Keratinocyte (primary cell): ENCODE results near the gene GPR153.

Experiments used
- CTCF ChIP-seq, 3 experiments: IDR thresholded peaks in 1 of 3; conservative IDR thresholded peaks in 1 of 3; optimal IDR thresholded peaks in 1 of 3; 2 replicates in 2 of 3; 3 replicates in 1 of 3; pipeline versions ENCODE3 to v1.5.1; 2011; ENCODE audit warnings: low read length in 3 of 3, mild to moderate bottlenecking in 3 of 3, moderate library complexity in 2 of 3, control low read depth in 1 of 3, inconsistent platforms in 1 of 3; ENCODE audit not compliant: insufficient read depth in 2 of 3; ENCODE audit errors: extremely low read depth in 1 of 3
- EZH2 ChIP-seq: IDR thresholded peaks from one replicate; pipeline ENCODE4 v1.6.1; 2012; ENCODE audit warnings: inconsistent platforms, mild to moderate bottlenecking, low read length, moderate library complexity

- TF ChIP-seq CTCF (optimal IDR thresholded peaks at IDR 0.05 in 1 of 3, IDR thresholded peaks at IDR 0.05 in 1 of 3, conservative IDR thresholded peaks at IDR 0.05 in 1 of 3; ENCODE audit: extremely low read depth in 1 of 3, insufficient read depth in 2 of 3, low read length in 3 of 3) (no peak), EZH2 (peak; percentile 48)
These were observed 19.6 kb downstream of the GPR153 start for GRCh38 chr1:6241107-6241886.
